Central memory CD8-positive, alpha-beta T cell (primary cell): ENCODE measurements around the gene RAP1GAP.

Source experiments
- ATAC-seq: fragments of 150-1000 bp; cut with Tn5 transposase; replicated peaks from 2 replicates; pipeline ENCODE4 v1.10.0; 2022; ENCODE audit warnings: mild to moderate bottlenecking, moderate FRiP score, moderate number of reproducible peaks; ENCODE audit not compliant: poor library complexity, severe bottlenecking; ENCODE audit errors: extremely low read depth
- DNase-seq, 2 donors: peaks; one replicate each; pipeline ENCODE4 v3.0.0; 2021; ENCODE audit warnings: low spot score in 2 of 2
- H3K27ac Mint-ChIP-seq: one replicate; pipeline ENCODE4 v1.8.0; 2022; ENCODE audit warnings: low read depth, mild to moderate bottlenecking, moderate library complexity, mixed read lengths
- H3K27me3 Mint-ChIP-seq: one replicate; pipeline ENCODE4 v1.8.0; 2022; ENCODE audit warnings: mixed read lengths
- H3K36me3 Mint-ChIP-seq: one replicate; pipeline ENCODE4 v1.8.0; 2022; ENCODE audit warnings: mild to moderate bottlenecking, moderate library complexity, mixed read lengths; ENCODE audit not compliant: insufficient read depth
- H3K4me1 Mint-ChIP-seq: one replicate; pipeline ENCODE4 v1.8.0; 2022; ENCODE audit warnings: mixed read lengths
- H3K4me3 Mint-ChIP-seq: one replicate; pipeline ENCODE4 v1.8.0; 2022; ENCODE audit warnings: mild to moderate bottlenecking, moderate library complexity, mixed read lengths
- H3K9me3 Mint-ChIP-seq: one replicate; pipeline ENCODE4 v1.8.0; 2022; ENCODE audit warnings: mixed read lengths

The RAP1GAP gene

DNA sequence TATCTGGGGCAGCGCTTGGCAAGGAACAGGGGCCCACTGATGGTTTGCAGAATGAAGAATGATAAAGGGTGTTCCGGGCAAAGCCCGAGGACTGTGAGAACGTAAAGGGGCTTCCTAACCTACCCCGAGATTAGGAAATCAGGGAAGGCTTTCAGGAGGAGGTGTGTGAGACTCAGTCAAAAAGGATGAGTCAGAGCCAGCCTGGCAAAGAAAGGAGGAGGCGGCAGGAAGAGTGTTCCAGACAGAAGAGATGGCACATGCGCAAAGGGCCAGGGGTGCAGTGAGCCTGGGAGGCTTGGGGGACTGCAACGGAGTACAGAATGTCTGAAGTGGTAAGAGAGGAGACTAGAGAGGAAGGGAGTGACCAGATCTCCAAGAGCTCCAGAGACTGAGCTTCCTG is 70.3 kb downstream of the RAP1GAP start:
- no peak overlapping the region for H3K27ac Mint-ChIP-seq
- no peak for ATAC-seq
- no peak for DNase-seq

DNA sequence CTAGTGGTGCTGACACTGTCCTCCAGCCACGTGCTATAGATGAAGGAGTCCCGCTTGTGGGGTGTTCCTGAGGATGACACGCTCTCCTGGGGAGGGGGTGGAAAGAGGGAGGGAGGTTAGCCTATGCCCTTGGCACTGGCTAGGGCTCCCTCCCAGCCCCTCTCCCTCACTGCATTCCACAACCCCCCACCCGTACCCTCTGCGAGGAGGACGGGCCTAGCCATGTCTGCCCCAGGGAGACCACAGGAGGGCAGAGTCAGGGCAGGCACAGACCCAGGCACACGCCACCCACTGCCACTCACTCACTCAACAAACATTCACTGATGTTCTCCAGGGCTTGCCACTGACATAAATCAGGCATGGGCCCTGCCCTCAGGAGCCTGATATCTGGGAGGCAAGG is 70.7 kb downstream of the RAP1GAP start:
- no peak overlapping the region for H3K27ac Mint-ChIP-seq
- H3K27me3 Mint-ChIP-seq: peaks cover 55% of the 10 kb centered on the region
- H3K4me3 Mint-ChIP-seq: no peak overlapping the region
- ATAC-seq (no peak), DNase-seq (no peak)
- H3K4me1 Mint-ChIP-seq: no peaks in the 10 kb centered on the region
- H3K36me3 Mint-ChIP-seq: no peaks in the 10 kb centered on the region
- no peaks in the 10 kb centered on the region for H3K9me3 Mint-ChIP-seq

More for the DNA sequence above, 70.3 kb downstream of the RAP1GAP start:
- Mint-ChIP-seq H3K4me1 (no peaks in the 10 kb centered on the region), H3K4me3 (no peak overlapping the region), H3K36me3 (no peaks in the 10 kb centered on the region), H3K9me3 (no peaks in the 10 kb centered on the region), H3K27me3 (peaks cover 55% of the 10 kb centered on the region)

DNA sequence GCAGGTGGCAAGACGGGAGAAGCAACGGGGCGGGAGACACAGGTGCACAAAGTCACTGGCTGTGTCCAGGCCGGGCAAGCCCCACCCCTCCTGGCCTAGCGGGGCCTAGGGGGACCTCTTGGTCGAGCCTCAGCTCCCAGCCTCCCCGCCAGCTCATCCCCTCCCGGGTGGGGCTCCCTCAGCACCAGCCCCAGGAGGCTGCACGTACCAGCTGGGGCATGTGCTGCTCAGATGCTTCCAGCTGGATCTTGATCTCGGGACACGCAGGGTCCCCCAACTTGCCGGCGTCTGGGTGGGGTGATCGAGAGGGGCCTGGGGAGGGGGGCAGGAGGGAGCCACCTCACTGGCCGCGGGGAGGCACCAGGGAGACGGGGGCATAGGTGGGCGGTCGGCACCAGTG is 71.4 kb downstream of the RAP1GAP start:
- no peaks in the 10 kb centered on the region for H3K4me1 Mint-ChIP-seq
- peaks cover 60% of the 10 kb centered on the region for H3K27me3 Mint-ChIP-seq
- H3K4me3 Mint-ChIP-seq: no peak overlapping the region
- H3K36me3 Mint-ChIP-seq: no peaks in the 10 kb centered on the region
- ATAC-seq (no peak), DNase-seq (no peak)
- H3K27ac Mint-ChIP-seq: no peak overlapping the region
- no peaks in the 10 kb centered on the region for H3K9me3 Mint-ChIP-seq

DNA sequence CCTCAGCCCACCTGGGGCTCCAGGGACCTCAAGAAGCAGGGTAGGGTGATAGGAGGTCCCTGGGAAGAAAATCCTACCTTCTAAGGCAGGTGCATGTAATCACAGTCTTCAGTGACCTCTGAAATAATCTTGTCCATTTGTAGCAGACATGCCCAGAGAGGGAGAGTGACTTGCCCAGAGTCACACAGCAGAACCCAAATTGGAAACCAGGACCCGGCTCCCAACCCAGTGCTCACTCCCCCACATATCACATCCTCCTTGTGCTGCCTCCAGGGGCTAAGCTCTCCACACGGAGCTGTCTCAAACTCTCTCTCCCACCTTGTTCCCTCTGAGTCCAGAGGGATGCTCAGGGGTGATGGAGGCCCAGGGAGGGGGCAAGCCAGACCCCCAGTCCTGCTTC is 72.5 kb downstream of the RAP1GAP start:
- peaks cover 72% of the 10 kb centered on the region for H3K27me3 Mint-ChIP-seq

DNA sequence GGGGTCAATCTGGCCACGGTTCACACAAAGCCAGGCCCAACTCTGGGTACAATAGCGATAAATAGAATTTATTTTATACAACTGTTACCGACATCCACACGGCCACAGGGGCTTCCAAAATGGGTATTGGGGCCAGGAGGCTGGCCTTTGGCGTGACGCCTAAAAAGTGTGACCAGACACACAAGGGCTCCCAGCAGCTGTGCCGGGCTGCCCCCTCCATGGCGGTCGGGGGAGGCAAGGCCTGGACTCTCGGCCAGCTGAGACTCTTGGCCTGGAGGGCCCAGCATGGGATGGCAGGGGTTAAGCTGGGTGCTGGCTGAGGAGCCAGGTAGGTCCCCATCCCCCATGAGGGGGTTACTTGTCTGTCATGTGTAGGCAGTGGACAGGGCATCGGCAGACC is 73.0 kb downstream of the RAP1GAP start:
- H3K27me3 Mint-ChIP-seq: peaks cover 72% of the 10 kb centered on the region

More for the DNA sequence above, 72.5 kb downstream of the RAP1GAP start:
- no peaks in the 10 kb centered on the region for H3K9me3 Mint-ChIP-seq
- no peak overlapping the region for H3K4me3 Mint-ChIP-seq
- no peaks in the 10 kb centered on the region for H3K36me3 Mint-ChIP-seq
- DNase-seq (no peak), ATAC-seq (no peak)
- H3K27ac Mint-ChIP-seq: no peak overlapping the region
- no peaks in the 10 kb centered on the region for H3K4me1 Mint-ChIP-seq

DNA sequence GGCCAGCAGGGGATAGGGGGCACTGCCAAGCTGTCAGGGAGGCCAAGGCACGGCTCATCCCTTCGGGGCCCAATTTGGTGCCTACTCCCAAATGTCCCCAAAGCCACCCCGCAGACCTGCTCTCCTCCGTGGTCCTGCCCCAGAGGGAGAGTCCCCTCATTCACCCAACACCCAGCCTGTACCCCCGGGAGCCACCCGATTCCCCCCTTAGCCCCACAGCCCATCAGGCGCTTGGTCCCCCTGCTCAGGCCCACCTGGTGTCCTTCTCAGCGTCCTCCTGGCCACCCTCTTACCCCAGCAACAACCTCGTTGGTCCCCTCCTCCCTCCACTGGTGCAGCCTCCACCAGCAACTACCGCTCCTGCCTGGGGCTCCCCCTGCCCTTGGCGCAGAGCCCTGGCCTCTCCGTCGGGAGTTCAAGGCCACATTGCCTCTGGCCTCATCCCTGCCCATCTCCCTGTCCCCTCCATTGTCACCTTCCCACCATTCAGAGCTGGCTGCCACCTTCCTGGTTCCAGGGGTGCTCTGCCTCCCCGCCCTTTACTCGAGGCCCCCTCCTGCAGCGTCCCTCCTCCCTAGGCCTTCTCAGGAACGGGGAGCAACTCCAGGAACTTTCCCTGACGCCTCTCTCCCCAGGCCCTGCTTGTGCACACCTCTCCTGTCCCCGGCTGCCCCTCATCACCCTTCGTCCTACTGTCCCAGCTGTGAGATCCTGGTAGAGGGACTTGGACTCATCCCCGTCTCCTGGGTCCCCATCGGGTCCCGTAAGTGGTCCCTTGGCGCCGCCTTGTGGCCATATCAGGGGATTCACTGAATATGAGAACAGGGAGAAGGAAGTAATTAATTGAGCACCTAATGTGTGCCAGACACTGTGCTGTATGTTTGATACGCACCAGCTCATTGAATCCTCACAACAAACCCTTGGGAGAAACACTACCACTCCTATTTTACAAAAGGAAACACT is 73.9 kb downstream of the RAP1GAP start:
- Mint-ChIP-seq H3K4me1 (no peaks in the 10 kb centered on the region), H3K9me3 (no peaks in the 10 kb centered on the region), H3K27me3 (peaks cover 62% of the 10 kb centered on the region), H3K36me3 (peaks cover 1% of the 10 kb centered on the region), H3K27ac (no peak overlapping the region), H3K4me3 (no peak overlapping the region)
- ATAC-seq (no peak), DNase-seq (no peak)

More for the DNA sequence above, 73.0 kb downstream of the RAP1GAP start:
- ATAC-seq (no peak), DNase-seq (no peak)
- H3K9me3 Mint-ChIP-seq: no peaks in the 10 kb centered on the region
- H3K4me1 Mint-ChIP-seq: no peaks in the 10 kb centered on the region
- no peaks in the 10 kb centered on the region for H3K36me3 Mint-ChIP-seq
- no peak overlapping the region for H3K4me3 Mint-ChIP-seq
- H3K27ac Mint-ChIP-seq: no peak overlapping the region

DNA sequence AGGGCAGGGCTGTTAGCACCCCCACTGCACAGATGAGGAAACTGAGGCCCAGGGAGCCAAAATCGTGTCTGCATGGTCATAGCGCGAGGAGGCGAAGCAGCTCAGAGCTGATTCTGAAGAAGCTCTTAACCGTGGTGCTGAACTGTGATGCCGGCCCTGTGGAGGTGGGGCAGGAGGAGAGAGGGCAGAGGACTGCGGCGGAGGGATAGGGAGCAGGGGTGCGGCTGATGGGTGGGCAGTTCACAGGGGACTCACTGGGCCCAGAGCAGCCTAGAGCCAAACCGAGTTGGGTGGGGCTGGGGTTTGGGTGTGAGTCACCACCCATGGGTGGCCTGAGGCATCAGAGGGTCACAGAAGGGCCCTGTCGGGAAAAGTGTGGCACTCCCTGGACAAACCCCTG is 74.7 kb downstream of the RAP1GAP start:
- no peaks in the 10 kb centered on the region for H3K4me1 Mint-ChIP-seq
- H3K27ac Mint-ChIP-seq: no peak overlapping the region
- H3K9me3 Mint-ChIP-seq: no peaks in the 10 kb centered on the region
- peaks cover 2% of the 10 kb centered on the region for H3K36me3 Mint-ChIP-seq
- no peak for ATAC-seq
- no peak for DNase-seq
- peaks cover 57% of the 10 kb centered on the region for H3K27me3 Mint-ChIP-seq
- H3K4me3 Mint-ChIP-seq: no peak overlapping the region

DNA sequence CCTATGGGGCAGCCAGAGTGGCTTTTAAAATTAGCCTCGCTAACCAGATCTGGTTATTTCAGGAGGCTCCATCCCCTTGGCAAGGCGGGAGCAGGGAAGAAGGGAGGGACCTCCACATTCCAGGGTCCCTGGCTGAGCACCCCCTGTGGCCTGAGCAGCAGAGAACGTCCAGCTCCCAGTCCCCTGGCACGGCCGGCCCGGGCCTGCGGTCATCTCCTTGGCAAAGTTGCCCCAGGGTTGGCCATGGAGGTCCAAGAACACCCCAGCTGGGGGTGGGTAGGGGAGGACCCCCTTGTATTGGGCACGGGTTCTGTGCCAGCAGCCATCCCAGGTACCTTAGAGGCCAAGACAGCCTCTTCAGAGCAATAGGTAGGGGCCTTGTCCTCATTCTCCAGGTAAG is 75.9 kb downstream of the RAP1GAP start:
- no peak for ATAC-seq
- Mint-ChIP-seq H3K27ac (no peak overlapping the region), H3K4me3 (no peak overlapping the region), H3K4me1 (no peaks in the 10 kb centered on the region), H3K36me3 (peaks cover 2% of the 10 kb centered on the region), H3K27me3 (peaks cover 57% of the 10 kb centered on the region), H3K9me3 (no peaks in the 10 kb centered on the region)
- no peak for DNase-seq

DNA sequence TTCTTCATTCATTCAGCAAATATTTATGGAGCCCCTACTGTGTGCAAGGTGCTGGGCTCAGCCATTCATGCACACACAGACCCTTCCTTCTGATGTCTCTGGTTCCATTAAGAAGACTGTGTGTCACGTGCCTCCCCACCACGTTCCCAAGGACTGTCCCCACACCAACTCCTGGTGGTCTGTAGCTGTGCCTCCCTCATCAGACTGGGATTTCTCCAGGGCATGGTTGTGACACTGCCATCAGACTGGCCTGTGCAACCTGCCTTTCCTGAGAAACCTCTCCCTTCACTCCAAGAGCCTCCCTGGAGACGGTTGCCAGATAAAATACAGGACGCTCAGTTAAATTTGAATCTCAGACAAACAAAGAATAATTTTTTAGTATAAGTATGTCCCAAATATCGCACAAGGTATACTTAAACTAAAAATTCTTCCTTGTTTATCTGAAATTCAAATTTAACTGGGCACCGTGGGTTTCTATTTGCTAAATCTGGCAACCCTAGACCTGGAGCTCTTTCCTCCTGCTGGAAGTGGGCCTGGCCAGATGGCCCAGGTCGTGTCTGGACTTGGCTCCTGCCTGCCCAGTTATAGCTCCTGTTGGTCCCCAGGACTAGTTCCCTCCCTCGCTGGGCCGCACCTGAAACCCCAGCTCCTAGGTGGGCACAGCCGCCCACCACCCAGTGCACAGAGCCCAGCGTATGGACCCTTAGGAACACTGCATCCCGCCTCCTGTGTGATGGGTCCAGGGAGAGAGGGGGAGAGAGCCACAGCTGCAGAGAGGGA is 76.9 kb downstream of the RAP1GAP start:
- Mint-ChIP-seq H3K4me1 (no peaks in the 10 kb centered on the region), H3K9me3 (no peaks in the 10 kb centered on the region), H3K27me3 (peaks cover 54% of the 10 kb centered on the region), H3K27ac (no peak overlapping the region), H3K36me3 (peaks cover 2% of the 10 kb centered on the region), H3K4me3 (no peak overlapping the region)
- ATAC-seq (no peak), DNase-seq (no peak)

DNA sequence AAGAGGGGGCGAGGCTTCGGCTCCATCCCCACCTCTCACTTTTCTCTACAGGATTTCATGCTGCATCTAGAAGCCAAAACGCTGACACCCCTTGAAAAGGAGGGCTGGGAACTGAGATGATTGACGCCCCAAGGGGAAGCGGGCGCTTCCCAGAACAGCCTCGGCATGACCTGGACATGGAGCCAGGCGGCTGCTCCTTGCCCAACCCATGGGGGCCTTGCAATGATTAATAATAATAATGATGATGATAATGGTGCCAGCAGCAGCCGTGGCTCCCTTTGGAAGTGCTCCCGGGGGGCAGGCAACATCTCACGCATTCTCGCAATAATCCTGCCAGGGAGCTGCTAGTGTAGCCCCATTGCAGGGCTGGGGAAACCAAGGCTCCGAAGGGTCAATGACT is 78.2 kb downstream of the RAP1GAP start:
- Mint-ChIP-seq H3K4me1 (no peaks in the 10 kb centered on the region), H3K36me3 (peaks cover 2% of the 10 kb centered on the region), H3K9me3 (no peaks in the 10 kb centered on the region), H3K4me3 (no peak overlapping the region), H3K27me3 (peaks cover 51% of the 10 kb centered on the region), H3K27ac (no peak overlapping the region)
- ATAC-seq (no peak), DNase-seq (no peak)

DNA sequence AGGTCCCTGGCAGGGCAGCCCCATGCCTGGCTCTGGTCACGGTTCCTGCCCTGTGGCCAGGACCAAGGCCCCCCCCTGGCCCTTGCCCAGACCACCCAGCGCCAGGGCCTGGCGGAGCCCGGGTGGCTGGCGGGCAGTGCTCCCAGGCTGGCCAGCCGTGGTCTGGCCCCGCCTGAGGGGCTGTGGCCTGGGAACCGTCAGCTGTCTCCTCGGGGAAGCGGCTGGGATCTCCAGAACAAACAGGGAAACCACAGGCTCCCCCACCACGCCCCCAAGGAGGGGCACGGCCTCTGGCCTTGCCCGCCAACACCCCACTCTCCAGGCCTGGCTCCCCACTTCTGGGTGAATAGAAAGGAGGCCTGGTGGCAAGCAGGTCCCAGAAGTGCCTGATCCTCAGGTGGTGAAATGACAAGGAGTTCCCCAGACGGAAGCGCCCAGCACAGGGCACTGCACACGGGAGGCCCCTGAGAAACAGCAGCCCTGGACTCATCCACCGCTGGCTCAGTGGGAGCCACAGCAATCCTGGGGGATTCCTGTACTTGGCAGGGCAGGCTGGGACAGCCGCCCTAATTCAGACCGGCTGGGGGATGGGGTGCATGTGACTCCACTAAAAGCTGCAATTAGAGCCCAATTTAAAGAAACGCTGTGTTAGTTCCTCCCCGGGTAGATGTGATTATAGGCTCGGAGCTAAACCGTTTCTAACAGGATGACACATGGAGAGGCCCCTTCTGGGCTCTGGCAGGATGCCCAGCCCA is 78.9 kb downstream of the RAP1GAP start:
- ATAC-seq (no peak), DNase-seq (no peak)
- H3K9me3 Mint-ChIP-seq: no peaks in the 10 kb centered on the region
- H3K36me3 Mint-ChIP-seq: peaks cover 2% of the 10 kb centered on the region
- no peaks in the 10 kb centered on the region for H3K4me1 Mint-ChIP-seq
- no peak overlapping the region for H3K27ac Mint-ChIP-seq
- peaks cover 47% of the 10 kb centered on the region for H3K27me3 Mint-ChIP-seq
- H3K4me3 Mint-ChIP-seq: no peak overlapping the region

DNA sequence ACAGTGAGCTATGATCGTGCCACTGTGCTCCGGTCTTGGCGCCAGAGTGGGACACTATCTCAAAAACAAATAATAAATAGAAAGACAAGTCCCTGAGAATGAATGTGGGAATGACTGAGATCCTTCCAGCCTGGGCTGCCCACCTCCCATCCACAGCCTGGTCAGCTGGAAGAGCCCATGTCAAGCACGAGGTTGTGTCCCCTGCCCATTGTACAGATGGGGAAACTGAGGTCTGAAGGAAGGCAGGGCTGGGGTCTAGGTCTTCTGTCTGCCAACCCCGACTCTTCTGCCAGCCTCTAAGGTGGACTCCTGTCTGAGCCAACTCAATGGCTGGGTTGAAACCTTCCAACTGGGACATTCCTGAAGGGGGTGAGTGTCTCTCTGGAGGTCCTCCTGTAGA is 79.5 kb downstream of the RAP1GAP start:
- no peak overlapping the region for H3K27ac Mint-ChIP-seq
- no peak overlapping the region for H3K4me3 Mint-ChIP-seq
- peaks cover 49% of the 10 kb centered on the region for H3K27me3 Mint-ChIP-seq
- H3K4me1 Mint-ChIP-seq: no peaks in the 10 kb centered on the region
- H3K9me3 Mint-ChIP-seq: no peaks in the 10 kb centered on the region
- no peak for DNase-seq
- H3K36me3 Mint-ChIP-seq: peaks cover 2% of the 10 kb centered on the region
- ATAC-seq: no peak
